ENCODE measurements around the gene NAV1. TPM values are rescaled to one million over a fixed set of nuclear protein-coding genes. Genes with fewer than 3 reads are reported as not detected.
"Not testable (repeated sequence)": the region's sequence is repeated elsewhere in the genome, so short reads cannot be mapped to it uniquely, and the experiment has no call there.

NAV1 gene
- total RNA-seq, 1 donor from 2014 or later = 0.83 TPM

DNA sequence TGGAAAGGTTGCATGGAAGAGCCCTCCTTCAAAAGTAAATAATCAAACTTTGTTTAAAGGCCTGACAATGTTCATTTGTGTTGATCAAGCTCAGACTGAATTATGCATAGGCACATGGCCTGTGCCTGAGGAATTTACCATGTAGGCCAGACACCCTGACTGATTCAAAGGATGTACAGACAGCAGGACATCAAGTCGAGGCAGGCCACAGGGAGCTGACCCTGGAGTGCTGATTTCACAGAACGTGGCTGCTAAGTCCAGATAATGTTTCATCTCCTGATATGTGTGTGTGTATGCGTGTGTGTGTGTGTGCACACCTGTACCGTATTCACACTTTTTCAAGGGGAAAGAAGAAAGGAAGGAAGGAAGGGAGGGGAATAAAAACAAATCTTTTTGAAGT lies 34.1 kb downstream of the NAV1 start:
- no peak overlapping the region for H3K4me3 Mint-ChIP-seq

DNA sequence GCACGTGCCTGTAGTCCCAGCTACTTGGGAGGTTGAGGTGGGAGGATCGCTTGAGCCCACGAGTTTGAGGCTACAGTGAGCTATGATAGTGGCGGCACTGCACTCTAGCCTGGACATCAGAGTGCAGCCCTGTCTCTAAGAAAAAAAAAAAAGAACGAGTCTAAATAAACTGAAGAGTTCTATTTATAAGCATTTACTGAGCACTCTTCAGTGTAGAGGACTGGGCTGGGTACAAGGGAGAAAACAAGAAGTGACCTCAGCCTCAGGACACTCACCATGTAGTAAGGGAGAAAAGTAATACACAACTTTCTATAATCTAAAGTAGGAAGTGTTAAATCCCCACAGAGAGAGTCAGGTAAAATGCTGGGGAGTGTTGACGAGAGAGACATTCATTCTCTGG lies 35.0 kb downstream of the NAV1 start:
- Mint-ChIP-seq H3K27me3 (ENCODE audit: insufficient read depth) (peaks cover 3% of the 10 kb centered on the region), H3K9me3 (no peaks in the 10 kb centered on the region)

More for the DNA sequence above, 34.1 kb downstream of the NAV1 start:
- intact Hi-C loops (cut with micrococcal nuclease) = no loop called here
- H3K9me3 Mint-ChIP-seq = no peaks in the 10 kb centered on the region
- DNase-seq (ENCODE audit: low spot score) = no peak
- no peak overlapping the region for H3K27ac Mint-ChIP-seq
- peaks cover 3% of the 10 kb centered on the region for H3K27me3 Mint-ChIP-seq (ENCODE audit: insufficient read depth)
- no peaks in the 10 kb centered on the region for H3K36me3 Mint-ChIP-seq (ENCODE audit: low read depth)
- H3K4me1 Mint-ChIP-seq (ENCODE audit: low read depth) = no peaks in the 10 kb centered on the region

DNA sequence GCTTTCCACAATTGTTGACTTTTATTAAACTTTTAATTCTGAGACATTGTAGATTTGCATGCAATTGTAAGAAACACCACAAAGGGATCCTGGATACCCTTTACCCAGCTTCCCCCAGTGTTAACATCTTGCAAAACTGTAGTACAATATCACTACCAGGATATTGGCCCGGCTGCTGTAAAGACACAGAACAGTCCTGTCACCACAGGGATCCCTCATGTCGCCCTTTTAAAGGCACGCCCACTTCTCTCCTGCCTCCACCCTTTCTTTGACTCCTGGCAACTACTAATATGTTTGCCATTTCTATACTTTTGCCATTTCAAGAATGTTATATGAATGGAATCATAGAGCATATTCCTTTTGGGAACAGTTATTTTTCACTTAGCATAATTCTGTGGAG lies 37.0 kb downstream of the NAV1 start:
- no peaks in the 10 kb centered on the region for H3K9me3 Mint-ChIP-seq
- no peak overlapping the region for H3K27ac Mint-ChIP-seq
- no peaks in the 10 kb centered on the region for H3K4me1 Mint-ChIP-seq (ENCODE audit: low read depth)
- DNase-seq (ENCODE audit: low spot score) = no peak
- H3K36me3 Mint-ChIP-seq (ENCODE audit: low read depth) = no peaks in the 10 kb centered on the region
- intact Hi-C loops (cut with micrococcal nuclease) = no loop called here
- H3K27me3 Mint-ChIP-seq (ENCODE audit: insufficient read depth) = peaks cover 4% of the 10 kb centered on the region
- no peak overlapping the region for H3K4me3 Mint-ChIP-seq

More for the DNA sequence above, 35.0 kb downstream of the NAV1 start:
- no peak overlapping the region for H3K4me3 Mint-ChIP-seq
- H3K4me1 Mint-ChIP-seq (ENCODE audit: low read depth) = no peaks in the 10 kb centered on the region
- no peak for DNase-seq (ENCODE audit: low spot score)
- H3K36me3 Mint-ChIP-seq (ENCODE audit: low read depth) = no peaks in the 10 kb centered on the region
- intact Hi-C loops (cut with micrococcal nuclease) = no loop called here
- H3K27ac Mint-ChIP-seq = no peak overlapping the region

DNA sequence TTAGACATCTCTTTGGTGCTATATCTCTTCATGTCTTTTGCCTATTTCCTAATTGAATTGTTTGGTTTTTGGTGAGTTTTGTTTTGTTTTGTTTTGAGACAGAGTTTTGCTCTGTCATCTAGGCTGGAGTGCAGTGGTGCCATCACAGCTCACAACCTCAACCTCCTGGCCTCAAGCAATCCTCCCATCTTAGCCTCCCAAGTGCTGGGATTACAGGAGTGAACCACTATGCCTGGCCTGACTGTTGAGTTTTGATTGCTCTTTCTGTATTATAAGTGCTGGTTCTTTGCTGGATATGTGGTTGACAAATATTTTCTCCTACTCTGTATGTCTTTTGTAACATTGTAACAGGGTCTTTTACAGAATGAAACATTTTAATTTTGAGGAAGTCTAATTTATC lies 38.0 kb downstream of the NAV1 start:
- Mint-ChIP-seq H3K27me3 (ENCODE audit: insufficient read depth) (peaks cover 7% of the 10 kb centered on the region), H3K9me3 (no peaks in the 10 kb centered on the region), H3K36me3 (ENCODE audit: low read depth) (no peaks in the 10 kb centered on the region), H3K4me3 (no peak overlapping the region), H3K27ac (no peak overlapping the region), H3K4me1 (ENCODE audit: low read depth) (no peaks in the 10 kb centered on the region)
- intact Hi-C loops (cut with micrococcal nuclease) = no loop called here
- no peak for DNase-seq (ENCODE audit: low spot score)

DNA sequence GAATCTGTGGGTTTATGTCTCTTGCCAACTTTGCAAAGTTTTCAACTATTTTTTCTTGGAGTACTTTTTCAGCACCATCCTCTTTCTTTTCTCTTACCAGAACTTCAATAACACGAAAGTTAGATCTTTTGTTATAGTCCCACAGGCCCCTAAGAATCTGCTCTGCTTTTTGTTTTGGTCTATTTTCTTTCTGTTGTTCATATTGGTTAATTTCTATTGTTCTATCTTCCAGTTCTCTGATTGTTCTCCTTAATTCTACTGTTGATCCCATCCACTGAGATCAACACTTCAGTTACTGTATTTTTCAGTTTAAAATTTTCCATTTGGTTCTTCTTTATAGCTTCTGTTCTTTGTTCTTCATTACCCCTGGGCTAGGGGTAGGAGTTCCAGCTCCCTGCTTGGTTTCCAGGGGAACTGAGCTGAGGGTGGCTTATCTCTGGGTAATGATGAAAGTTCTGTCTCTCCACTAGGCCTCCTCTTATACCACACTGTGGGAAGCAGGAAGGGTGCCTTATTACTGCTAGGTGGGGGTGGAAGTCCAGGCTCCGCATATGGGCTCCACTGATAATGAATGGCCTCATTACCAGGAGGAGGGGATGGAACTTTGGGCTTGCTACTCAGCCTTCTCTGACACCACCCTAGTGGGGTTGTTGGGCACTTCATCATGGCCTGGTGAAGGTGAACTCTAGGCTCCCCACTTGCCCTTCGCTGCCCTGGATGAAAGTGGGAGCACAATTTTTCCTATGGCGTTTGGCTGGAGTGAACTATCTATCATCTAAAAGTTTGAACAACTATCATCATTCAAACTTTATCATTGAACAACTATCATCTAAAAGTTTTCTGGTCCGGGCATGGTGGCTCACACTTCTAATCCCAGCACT lies 39.3 kb downstream of the NAV1 start:
- DNase-seq (ENCODE audit: low spot score) = no peak
- H3K4me1 Mint-ChIP-seq (ENCODE audit: low read depth) = no peaks in the 10 kb centered on the region
- H3K4me3 Mint-ChIP-seq = no peak overlapping the region
- H3K9me3 Mint-ChIP-seq = no peaks in the 10 kb centered on the region
- no peak overlapping the region for H3K27ac Mint-ChIP-seq
- intact Hi-C loops (cut with micrococcal nuclease) = no loop called here
- H3K36me3 Mint-ChIP-seq (ENCODE audit: low read depth) = no peaks in the 10 kb centered on the region
- H3K27me3 Mint-ChIP-seq (ENCODE audit: insufficient read depth) = peaks cover 6% of the 10 kb centered on the region

DNA sequence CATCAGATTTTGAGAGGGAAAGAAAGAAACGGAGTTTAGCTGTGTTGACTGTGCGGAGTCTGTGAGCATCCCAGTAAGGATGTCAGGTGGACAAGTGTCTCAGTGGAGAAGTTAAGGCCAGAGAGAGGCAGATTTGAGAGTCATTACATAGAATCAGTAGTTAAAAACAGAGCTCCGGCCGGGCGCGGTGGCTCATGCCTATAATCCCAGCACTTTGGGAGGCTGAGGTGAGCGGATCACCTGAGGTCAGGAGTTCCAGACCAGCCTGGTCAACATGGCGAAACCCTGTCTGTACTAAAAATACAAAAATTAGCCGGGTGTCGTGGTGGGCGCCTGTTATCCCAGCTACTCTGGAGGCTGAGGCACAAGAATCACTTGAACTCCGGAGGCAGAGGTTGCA lies 42.4 kb downstream of the NAV1 start:
- intact Hi-C loops (cut with micrococcal nuclease); H3K4me1 Mint-ChIP-seq (ENCODE audit: low read depth); H3K9me3 Mint-ChIP-seq; H3K4me3 Mint-ChIP-seq; DNase-seq (ENCODE audit: low spot score); H3K27ac Mint-ChIP-seq; H3K36me3 Mint-ChIP-seq (ENCODE audit: low read depth): not testable (repeated sequence)
- H3K27me3 Mint-ChIP-seq (ENCODE audit: insufficient read depth) = peaks cover 15% of the 10 kb centered on the region

DNA sequence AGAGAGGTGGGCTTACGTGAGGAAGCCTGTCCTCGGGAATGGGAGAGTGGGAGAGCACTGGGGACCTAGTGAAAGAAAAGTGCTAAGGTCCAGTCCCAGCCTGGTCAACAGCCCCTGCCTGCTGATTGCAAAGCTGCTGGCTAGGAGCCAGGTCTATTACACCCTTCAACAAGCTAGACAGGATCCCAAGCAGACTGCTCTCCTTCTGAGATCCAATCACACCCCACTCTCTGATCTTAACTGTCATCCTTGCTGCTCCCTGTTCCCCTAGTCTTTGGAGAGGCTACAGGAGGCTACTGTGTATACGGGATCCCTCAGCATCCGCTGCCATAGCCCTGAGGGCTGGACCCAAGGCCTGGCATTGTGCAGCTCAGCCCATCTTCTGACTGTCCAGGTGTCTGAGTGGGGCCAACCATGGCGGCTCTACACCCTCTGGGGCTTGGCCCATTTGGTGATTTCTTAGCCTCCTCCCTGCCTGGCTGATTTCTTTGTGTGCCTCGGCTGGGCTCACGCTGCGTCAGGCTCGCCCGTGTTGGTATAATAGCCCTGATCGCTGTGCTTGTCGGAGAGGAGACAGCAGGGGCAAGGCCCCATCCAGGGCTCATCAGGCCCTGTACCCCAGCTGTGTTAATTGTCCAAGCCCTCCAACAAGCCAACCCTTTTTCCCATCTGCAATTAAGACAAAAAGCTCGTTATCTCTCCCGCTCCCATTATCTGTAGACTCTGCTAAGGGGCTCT lies 43.9 kb downstream of the NAV1 start:
- intact Hi-C loops (cut with micrococcal nuclease) = no loop called here
- H3K36me3 Mint-ChIP-seq (ENCODE audit: low read depth) = no peaks in the 10 kb centered on the region
- DNase-seq (ENCODE audit: low spot score) = no peak
- H3K4me1 Mint-ChIP-seq (ENCODE audit: low read depth) = no peaks in the 10 kb centered on the region
- peaks cover 13% of the 10 kb centered on the region for H3K27me3 Mint-ChIP-seq (ENCODE audit: insufficient read depth)
- H3K9me3 Mint-ChIP-seq = no peaks in the 10 kb centered on the region
- H3K4me3 Mint-ChIP-seq = no peak overlapping the region
- no peak overlapping the region for H3K27ac Mint-ChIP-seq

DNA sequence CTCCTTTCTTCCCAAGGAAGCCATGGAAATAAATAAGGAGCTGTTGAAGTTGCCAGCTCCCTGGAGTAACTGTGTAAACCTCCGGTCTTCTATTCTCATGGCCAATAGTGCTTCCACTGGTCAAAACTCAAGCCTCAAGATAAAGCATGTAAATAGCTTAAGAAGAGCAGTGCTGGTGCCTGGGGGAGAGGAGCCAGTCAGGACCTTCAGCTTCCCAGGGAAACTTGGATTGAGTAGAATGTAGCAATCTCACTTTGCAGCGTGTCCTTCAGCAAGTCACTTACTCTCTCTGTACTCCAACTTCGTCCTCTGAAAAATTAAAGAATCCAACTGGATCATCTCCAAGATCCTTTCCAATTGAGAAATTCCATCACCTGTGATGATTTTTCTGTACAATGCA lies 44.7 kb downstream of the NAV1 start:
- H3K27me3 Mint-ChIP-seq (ENCODE audit: insufficient read depth) = peaks cover 18% of the 10 kb centered on the region
- intact Hi-C loops (cut with micrococcal nuclease) = no loop called here
- no peaks in the 10 kb centered on the region for H3K4me1 Mint-ChIP-seq (ENCODE audit: low read depth)
- DNase-seq (ENCODE audit: low spot score) = no peak
- H3K9me3 Mint-ChIP-seq = no peaks in the 10 kb centered on the region
- no peaks in the 10 kb centered on the region for H3K36me3 Mint-ChIP-seq (ENCODE audit: low read depth)
- no peak overlapping the region for H3K27ac Mint-ChIP-seq
- no peak overlapping the region for H3K4me3 Mint-ChIP-seq

DNA sequence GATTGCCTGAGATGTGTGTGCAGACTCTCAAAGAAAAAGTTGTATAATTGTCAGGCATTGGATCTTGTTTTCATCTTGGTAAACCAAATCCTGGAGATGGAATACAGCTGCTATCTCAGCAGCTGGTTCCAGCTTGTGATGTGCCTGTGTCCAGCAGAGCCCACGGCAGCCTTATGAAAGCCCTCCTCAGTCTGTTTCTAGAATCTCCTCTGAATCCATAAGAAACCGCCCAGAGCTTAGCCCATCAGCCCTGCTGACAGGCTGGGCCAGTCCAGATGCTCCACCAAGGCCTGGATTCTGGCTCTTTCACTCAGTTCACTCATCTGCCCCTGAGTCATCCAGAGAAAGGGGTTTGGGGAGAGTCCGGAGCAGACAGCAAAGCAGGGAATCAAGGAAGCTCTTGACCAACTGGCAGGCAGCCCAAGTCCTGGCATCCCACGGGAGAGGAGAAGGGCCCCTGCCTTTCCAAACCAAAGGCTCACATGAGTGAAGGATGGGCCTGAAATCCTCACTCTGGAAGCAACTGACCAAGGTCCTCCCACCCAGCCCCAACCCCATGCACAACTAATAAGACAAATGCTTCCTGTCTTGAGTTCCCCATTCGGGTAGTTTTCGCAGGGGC lies 45.7 kb downstream of the NAV1 start:
- Mint-ChIP-seq H3K4me1 (ENCODE audit: low read depth) (no peaks in the 10 kb centered on the region), H3K36me3 (ENCODE audit: low read depth) (no peaks in the 10 kb centered on the region), H3K9me3 (no peaks in the 10 kb centered on the region), H3K4me3 (no peak overlapping the region), H3K27ac (no peak overlapping the region), H3K27me3 (ENCODE audit: insufficient read depth) (peaks cover 18% of the 10 kb centered on the region)
- intact Hi-C loops (cut with micrococcal nuclease) = no loop called here
- no peak for DNase-seq (ENCODE audit: low spot score)

DNA sequence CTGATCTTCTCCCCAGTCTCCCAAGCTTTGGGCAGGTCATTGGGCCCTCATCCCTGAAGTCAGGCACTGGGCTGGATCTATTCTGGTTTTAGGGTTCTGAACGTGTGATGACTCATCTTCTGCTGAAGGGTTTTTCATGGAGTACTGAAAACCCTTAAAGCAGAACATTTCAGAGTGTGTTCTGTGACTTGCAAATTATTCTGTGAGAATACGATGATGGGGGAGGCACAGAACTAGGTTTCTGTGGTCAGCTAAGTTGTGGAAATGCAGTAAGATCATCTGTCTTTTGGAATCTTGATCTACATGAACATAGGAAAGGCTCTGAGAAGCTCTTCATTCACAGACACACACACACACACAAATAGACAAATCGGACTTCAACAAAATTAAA lies 46.2 kb downstream of the NAV1 start:
- Mint-ChIP-seq H3K36me3 (ENCODE audit: low read depth) (no peaks in the 10 kb centered on the region), H3K27ac (no peak overlapping the region), H3K4me3 (no peak overlapping the region), H3K27me3 (ENCODE audit: insufficient read depth) (peaks cover 18% of the 10 kb centered on the region), H3K9me3 (no peaks in the 10 kb centered on the region), H3K4me1 (ENCODE audit: low read depth) (no peaks in the 10 kb centered on the region)
- DNase-seq (ENCODE audit: low spot score) = no peak
- intact Hi-C loops (cut with micrococcal nuclease) = no loop called here

DNA sequence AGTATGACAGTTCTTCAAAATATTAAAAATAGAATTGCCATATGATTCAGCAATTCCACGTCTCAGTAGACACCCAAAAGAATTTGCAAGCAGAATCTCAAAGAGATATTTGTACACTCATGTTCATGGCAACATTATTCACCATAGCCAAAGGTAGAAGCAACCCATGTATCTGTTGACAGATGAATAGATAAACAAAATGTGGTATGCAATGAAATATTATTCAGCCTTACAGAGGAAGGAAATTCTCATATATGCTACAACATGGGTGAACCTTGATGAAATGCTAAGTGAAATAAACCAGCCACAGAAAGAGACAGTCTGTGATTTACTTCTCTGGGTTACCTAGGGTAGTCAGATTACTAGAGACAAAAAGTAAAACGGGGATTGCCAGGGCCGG lies 47.0 kb downstream of the NAV1 start:
- Mint-ChIP-seq H3K27me3 (ENCODE audit: insufficient read depth) (peaks cover 20% of the 10 kb centered on the region), H3K4me1 (ENCODE audit: low read depth) (no peaks in the 10 kb centered on the region), H3K27ac (no peak overlapping the region), H3K9me3 (no peaks in the 10 kb centered on the region), H3K36me3 (ENCODE audit: low read depth) (no peaks in the 10 kb centered on the region), H3K4me3 (no peak overlapping the region)
- intact Hi-C loops (cut with micrococcal nuclease) = no loop called here
- DNase-seq (ENCODE audit: low spot score) = no peak

DNA sequence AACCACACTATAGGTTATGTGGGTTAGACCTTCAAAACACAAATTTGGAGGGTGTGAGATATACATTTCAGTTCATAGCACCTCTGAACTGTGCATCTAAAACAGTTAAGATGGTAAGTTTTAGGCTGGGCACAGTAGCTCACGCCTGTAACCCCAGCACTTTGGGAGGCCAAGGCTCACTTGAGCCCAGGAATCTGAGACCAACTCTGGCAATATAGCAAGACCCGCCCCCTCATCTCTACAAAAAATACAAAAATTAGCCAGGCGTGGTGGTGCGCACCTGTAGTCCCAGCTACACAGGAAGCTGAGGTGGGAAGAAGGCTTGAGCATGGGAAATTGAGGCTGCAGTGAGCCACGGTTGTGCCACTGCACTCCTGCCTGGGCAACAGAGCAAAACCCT lies 47.9 kb downstream of the NAV1 start:
- Mint-ChIP-seq H3K27ac (no peak overlapping the region), H3K4me3 (no peak overlapping the region), H3K9me3 (no peaks in the 10 kb centered on the region), H3K27me3 (ENCODE audit: insufficient read depth) (peaks cover 16% of the 10 kb centered on the region), H3K4me1 (ENCODE audit: low read depth) (no peaks in the 10 kb centered on the region), H3K36me3 (ENCODE audit: low read depth) (no peaks in the 10 kb centered on the region)
- intact Hi-C loops (cut with micrococcal nuclease) = no loop called here
- no peak for DNase-seq (ENCODE audit: low spot score)

DNA sequence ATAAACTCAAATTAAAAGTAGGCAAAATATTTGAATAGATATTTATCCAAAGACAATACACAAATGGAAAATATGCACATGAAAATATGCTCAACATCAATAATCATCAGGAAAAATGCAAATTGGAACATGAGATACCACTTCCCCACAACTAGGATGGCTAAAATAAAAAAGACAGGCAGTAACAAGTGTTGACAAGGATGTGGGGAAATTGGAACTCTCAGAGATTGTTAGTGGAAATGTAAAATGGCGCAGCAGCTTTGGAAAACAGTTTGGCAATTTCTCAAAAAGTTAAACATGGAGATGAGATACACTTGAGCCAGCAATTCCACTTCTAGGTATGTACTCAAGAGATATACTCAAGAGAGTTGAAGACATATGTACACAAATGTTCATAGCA lies 48.8 kb downstream of the NAV1 start:
- intact Hi-C loops (cut with micrococcal nuclease) = no loop called here
- no peaks in the 10 kb centered on the region for H3K36me3 Mint-ChIP-seq (ENCODE audit: low read depth)
- H3K27me3 Mint-ChIP-seq (ENCODE audit: insufficient read depth) = peaks cover 16% of the 10 kb centered on the region
- no peak overlapping the region for H3K27ac Mint-ChIP-seq
- no peak overlapping the region for H3K4me3 Mint-ChIP-seq
- no peak for DNase-seq (ENCODE audit: low spot score)
- H3K9me3 Mint-ChIP-seq = no peaks in the 10 kb centered on the region
- no peaks in the 10 kb centered on the region for H3K4me1 Mint-ChIP-seq (ENCODE audit: low read depth)

All from activated T-helper 1 cell treated with anti-CD3 and anti-CD28 coated beads, Interleukin-12 subunit alpha, Interleukin-12 subunit beta, Interleukin-2, Interleukin-4 antibody, amounts not matched to agents 30 ng/mL and 10 ng/mL and 1 ng/mL, durations not matched to agents 14 hours and 24 hours and 36 hours (primary cell).